Mesenchymal stem cell (in vitro differentiated cells and primary cell): Measurements from ENCODE around the gene SETD5.

Experiments
- DNase-seq: peaks from one replicate; pipeline ENCODE4 v3.0.0-alpha.2; 2013
- H2AFZ ChIP-seq: one replicate; pipeline ENCODE4 v1.6.1; 2013; ENCODE audit warnings: low read depth, mild to moderate bottlenecking, control low read depth, inconsistent platforms, low read length, moderate library complexity
- H2AK5ac ChIP-seq: 2 replicates; pipeline ENCODE4 v1.6.1; 2013; ENCODE audit warnings: low read length, moderate library complexity, mild to moderate bottlenecking, inconsistent platforms; ENCODE audit not compliant: severe bottlenecking
- H2BK120ac ChIP-seq: one replicate; pipeline ENCODE4 v1.6.1; 2013; ENCODE audit warnings: low read depth, mild to moderate bottlenecking, inconsistent platforms, low read length, moderate library complexity
- H2BK12ac ChIP-seq, 2 experiments: one replicate each; pipeline ENCODE4 v1.6.1; 2013; ENCODE audit warnings: inconsistent platforms in 2 of 2, low read length in 2 of 2, mild to moderate bottlenecking in 2 of 2, moderate library complexity in 2 of 2, control low read depth in 1 of 2
- H2BK15ac ChIP-seq: one replicate; pipeline ENCODE4 v1.6.1; 2013; ENCODE audit warnings: mild to moderate bottlenecking, low read depth, inconsistent platforms; ENCODE audit not compliant: poor library complexity, severe bottlenecking
- H2BK5ac ChIP-seq: 2 replicates; pipeline ENCODE4 v1.6.1; 2013; ENCODE audit warnings: low read depth, mild to moderate bottlenecking, low read length, control low read depth, inconsistent platforms; ENCODE audit not compliant: poor library complexity, severe bottlenecking
- H3K14ac ChIP-seq, 2 experiments: one replicate each; pipeline ENCODE4 v1.6.1; 2013; ENCODE audit warnings: inconsistent platforms in 2 of 2, low read length in 2 of 2, control low read depth in 1 of 2, mild to moderate bottlenecking in 1 of 2, moderate library complexity in 1 of 2
- H3K18ac ChIP-seq, 2 experiments: one replicate each; pipeline ENCODE4 v1.6.1; 2013; ENCODE audit warnings: inconsistent platforms in 2 of 2, low read length in 2 of 2, control low read depth in 1 of 2, low read depth in 1 of 2, mild to moderate bottlenecking in 1 of 2
- H3K23ac ChIP-seq, 2 experiments: one replicate each; pipeline ENCODE4 v1.6.1; 2013; ENCODE audit warnings: inconsistent platforms in 2 of 2, low read length in 2 of 2, mild to moderate bottlenecking in 2 of 2, moderate library complexity in 2 of 2, control low read depth in 1 of 2
- H3K27ac ChIP-seq: 2 replicates; pipeline ENCODE4 v1.5.1; 2013; ENCODE audit warnings: mild to moderate bottlenecking, moderate library complexity, low read length, control low read depth, inconsistent platforms; ENCODE audit not compliant: poor library complexity, severe bottlenecking
- H3K27me3 ChIP-seq, 2 experiments: 2 replicates each; pipeline versions ENCODE4 v1.6.1 to v1.7.0; 2013; ENCODE audit warnings: low read length in 2 of 2, mild to moderate bottlenecking in 2 of 2, moderate library complexity in 2 of 2, control low read depth in 1 of 2, inconsistent platforms in 1 of 2; ENCODE audit not compliant: control insufficient read depth in 1 of 2, insufficient read depth in 1 of 2
- H3K36me3 ChIP-seq, 2 experiments: 2 replicates each; pipeline versions ENCODE4 v1.6.1 to v1.7.0; 2013; ENCODE audit warnings: low read length in 2 of 2, control low read depth in 1 of 2, inconsistent platforms in 1 of 2, low read depth in 1 of 2, mild to moderate bottlenecking in 1 of 2; ENCODE audit not compliant: insufficient read depth in 2 of 2, control insufficient read depth in 1 of 2
- H3K4ac ChIP-seq, 2 experiments: one replicate each; pipeline ENCODE4 v1.6.1; 2013; ENCODE audit warnings: inconsistent platforms in 2 of 2, low read length in 2 of 2, mild to moderate bottlenecking in 2 of 2, moderate library complexity in 2 of 2, control low read depth in 1 of 2, low read depth in 1 of 2
- H3K4me1 ChIP-seq: 2 replicates; pipeline ENCODE4 v1.6.1; 2013; ENCODE audit warnings: low read depth, low read length, control low read depth; ENCODE audit not compliant: control insufficient read depth, insufficient read depth
- H3K4me2 ChIP-seq: 2 replicates; pipeline ENCODE4 v1.6.1; 2013; ENCODE audit warnings: low read length, mild to moderate bottlenecking, inconsistent platforms; ENCODE audit not compliant: poor library complexity, severe bottlenecking
- H3K4me3 ChIP-seq, 2 experiments: 2 replicates each; pipeline versions ENCODE4 v1.5.1 to v1.7.0; 2013; ENCODE audit warnings: low read length in 2 of 2, mild to moderate bottlenecking in 2 of 2, control low read depth in 1 of 2, low read depth in 1 of 2; ENCODE audit not compliant: insufficient read depth in 1 of 2
- H3K79me1 ChIP-seq: replicated peaks from 2 replicates; pipeline ENCODE4 v1.6.1; 2013; ENCODE audit warnings: mild to moderate bottlenecking, control low read depth, low read length, inconsistent platforms; ENCODE audit not compliant: poor library complexity, severe bottlenecking
- H3K9ac ChIP-seq: 2 replicates; pipeline ENCODE4 v1.7.0; 2013; ENCODE audit warnings: mild to moderate bottlenecking, low read length, moderate library complexity
- H3K9me3 ChIP-seq: 2 replicates; pipeline ENCODE4 v1.7.0; 2013; ENCODE audit warnings: mild to moderate bottlenecking, low read length; ENCODE audit not compliant: control insufficient read depth
- H4K8ac ChIP-seq: one replicate; pipeline ENCODE4 v1.6.1; 2013; ENCODE audit warnings: inconsistent platforms, mild to moderate bottlenecking, low read length, moderate library complexity
- H4K91ac ChIP-seq: one replicate; pipeline ENCODE4 v1.6.1; 2013; ENCODE audit warnings: mild to moderate bottlenecking, low read length, inconsistent platforms
- WGBS: methylation state at CpG from one replicate; pipeline ENCODE4 v1.1.7; 2013; ENCODE audit warnings: mixed read lengths; 5-methylcytosine and 5-hydroxymethylcytosine counted together

SETD5 gene

DNA sequence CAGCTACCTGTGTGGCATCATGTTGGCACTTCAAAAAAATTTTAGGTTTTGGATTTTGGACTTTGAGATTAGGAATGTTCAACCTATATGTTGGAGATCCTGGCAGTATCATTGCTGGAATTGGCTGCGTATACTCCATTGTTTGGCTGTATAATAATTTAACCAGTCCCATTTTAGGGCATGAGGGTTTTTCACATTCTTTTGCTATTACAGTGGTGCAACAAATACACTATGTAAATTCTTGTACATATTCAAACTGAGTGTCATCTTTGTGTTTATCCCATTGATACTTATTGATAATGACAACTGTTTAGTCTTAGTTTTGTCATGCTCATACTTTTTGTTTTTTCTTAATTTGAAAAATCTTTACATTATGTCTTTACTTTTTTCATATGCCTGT, 27.9 kb upstream of the SETD5 start:
- H4K8ac ChIP-seq: no peak overlapping the region
- WGBS: 100% methylated on average over 1 of the region's 1 CpG

DNA sequence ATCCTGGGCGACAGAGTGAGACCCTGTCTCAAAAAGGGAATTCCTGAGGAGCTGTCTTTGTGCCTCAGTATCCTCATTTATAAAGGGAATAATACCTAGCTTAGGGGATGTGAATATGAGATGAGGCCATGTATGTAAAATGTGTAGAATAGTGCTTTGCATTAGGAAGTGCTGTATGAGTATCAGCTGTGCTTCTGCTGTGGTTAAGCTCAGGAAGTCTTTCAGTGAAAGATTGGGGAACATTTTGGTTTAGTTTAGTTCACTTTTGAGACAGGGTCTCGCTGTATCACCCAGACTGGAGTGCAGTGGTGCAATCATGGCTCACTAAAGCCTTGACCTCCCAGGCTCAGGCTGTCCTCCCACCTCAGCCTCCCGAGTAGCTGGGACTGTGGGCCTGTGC, 23.9 kb upstream of the SETD5 start:
- Histone ChIP-seq H4K8ac (no peak overlapping the region), H3K9ac (no peak overlapping the region), H3K4me3 (no peak overlapping the region), H3K18ac (no peak overlapping the region), H2BK5ac (no peak overlapping the region), H2BK120ac (no peak overlapping the region), H4K91ac (no peak overlapping the region), H2AFZ (no peak overlapping the region), H3K27me3 (no peaks in the 10 kb centered on the region), H3K4me1 (no peaks in the 10 kb centered on the region), H3K9me3 (no peaks in the 10 kb centered on the region), H3K23ac (no peak overlapping the region), H3K27ac (no peak overlapping the region), H3K36me3 (peaks cover 19 to 97% of the 10 kb centered on the region in 2 experiments), H3K4ac (no peak overlapping the region), H2BK12ac (no peak overlapping the region), H3K4me2 (no peak overlapping the region), H3K14ac (no peak overlapping the region), H2BK15ac (no peak overlapping the region), H3K79me1 (peaks cover 20% of the 10 kb centered on the region), H2AK5ac (no peak overlapping the region)
- WGBS: 90% methylated on average over 3 of the region's 3 CpGs
- no peak for DNase-seq

More for the DNA sequence above, 27.9 kb upstream of the SETD5 start:
- no peak overlapping the region for H3K18ac ChIP-seq
- no peak overlapping the region for H2AFZ ChIP-seq
- peaks cover 23 to 95% of the 10 kb centered on the region in 2 experiments for H3K36me3 ChIP-seq
- H3K4me2 ChIP-seq: no peak overlapping the region
- H3K9me3 ChIP-seq: no peaks in the 10 kb centered on the region
- no peak overlapping the region for H2BK15ac ChIP-seq
- no peak overlapping the region for H3K9ac ChIP-seq
- no peak overlapping the region for H4K91ac ChIP-seq
- no peak overlapping the region for H3K4me3 ChIP-seq
- H2BK12ac ChIP-seq: no peak overlapping the region
- no peak overlapping the region for H2BK5ac ChIP-seq
- peaks cover 20% of the 10 kb centered on the region for H3K79me1 ChIP-seq
- H2BK120ac ChIP-seq: no peak overlapping the region
- no peak overlapping the region for H3K27ac ChIP-seq
- H3K4me1 ChIP-seq: no peaks in the 10 kb centered on the region
- H2AK5ac ChIP-seq: no peak overlapping the region
- DNase-seq: no peak
- H3K23ac ChIP-seq: no peak overlapping the region
- H3K14ac ChIP-seq: no peak overlapping the region
- no peak overlapping the region for H3K4ac ChIP-seq
- H3K27me3 ChIP-seq: no peaks in the 10 kb centered on the region

GRCh38 chr3:9377981-9378380, 19.4 kb upstream of the SETD5 start:
- Histone ChIP-seq H2BK5ac (no peak overlapping the region), H3K4me1 (no peaks in the 10 kb centered on the region), H2BK15ac (no peak overlapping the region)

GRCh38 chr3:9379327-9379726, 18.1 kb upstream of the SETD5 start:
- Histone ChIP-seq H2BK12ac (no peak overlapping the region), H3K4me1 (no peaks in the 10 kb centered on the region), H2BK15ac (no peak overlapping the region), H4K8ac (no peak overlapping the region), H3K79me1 (peaks cover 10% of the 10 kb centered on the region), H3K4ac (no peak overlapping the region), H4K91ac (no peak overlapping the region), H2BK120ac (no peak overlapping the region), H2AFZ (no peak overlapping the region), H3K36me3 (peaks cover 3 to 91% of the 10 kb centered on the region in 2 experiments), H3K9ac (no peak overlapping the region), H3K18ac (no peak overlapping the region), H2AK5ac (no peak overlapping the region), H3K9me3 (no peaks in the 10 kb centered on the region), H3K4me2 (no peak overlapping the region), H3K4me3 (no peak overlapping the region), H3K27ac (no peak overlapping the region), H3K23ac (no peak overlapping the region), H3K14ac (no peak overlapping the region), H3K27me3 (no peaks in the 10 kb centered on the region), H2BK5ac (no peak overlapping the region)
- no CpG with 5 or more reads among the region's 4 CpGs for WGBS
- DNase-seq: no peak

More at GRCh38 chr3:9377981-9378380, 19.4 kb upstream of the SETD5 start:
- Histone ChIP-seq H4K8ac (no peak overlapping the region), H3K14ac (no peak overlapping the region), H3K27me3 (no peaks in the 10 kb centered on the region), H3K36me3 (peaks cover 10 to 91% of the 10 kb centered on the region in 2 experiments), H2BK120ac (no peak overlapping the region), H3K27ac (no peak overlapping the region), H3K4me2 (no peak overlapping the region), H3K9me3 (no peaks in the 10 kb centered on the region), H3K9ac (no peak overlapping the region), H3K18ac (no peak overlapping the region), H3K79me1 (peaks cover 18% of the 10 kb centered on the region), H3K4ac (no peak overlapping the region), H2AK5ac (no peak overlapping the region), H2AFZ (no peak overlapping the region), H3K23ac (no peak overlapping the region), H3K4me3 (no peak overlapping the region), H2BK12ac (no peak overlapping the region), H4K91ac (no peak overlapping the region)
- DNase-seq: no peak
- 95% methylated on average over 1 of the region's 1 CpG for WGBS
